ENCODE measurements around the gene DNASE1L3. TPM values are rescaled to one million over a fixed set of nuclear protein-coding genes. Genes with fewer than 3 reads are reported as not detected.

DNASE1L3 gene
- total and polyA plus RNA-seq, 2 of the 8 experiments (the other 6 are each of a cell fraction or from before 2014, with no cell fraction given): not detected

DNA sequence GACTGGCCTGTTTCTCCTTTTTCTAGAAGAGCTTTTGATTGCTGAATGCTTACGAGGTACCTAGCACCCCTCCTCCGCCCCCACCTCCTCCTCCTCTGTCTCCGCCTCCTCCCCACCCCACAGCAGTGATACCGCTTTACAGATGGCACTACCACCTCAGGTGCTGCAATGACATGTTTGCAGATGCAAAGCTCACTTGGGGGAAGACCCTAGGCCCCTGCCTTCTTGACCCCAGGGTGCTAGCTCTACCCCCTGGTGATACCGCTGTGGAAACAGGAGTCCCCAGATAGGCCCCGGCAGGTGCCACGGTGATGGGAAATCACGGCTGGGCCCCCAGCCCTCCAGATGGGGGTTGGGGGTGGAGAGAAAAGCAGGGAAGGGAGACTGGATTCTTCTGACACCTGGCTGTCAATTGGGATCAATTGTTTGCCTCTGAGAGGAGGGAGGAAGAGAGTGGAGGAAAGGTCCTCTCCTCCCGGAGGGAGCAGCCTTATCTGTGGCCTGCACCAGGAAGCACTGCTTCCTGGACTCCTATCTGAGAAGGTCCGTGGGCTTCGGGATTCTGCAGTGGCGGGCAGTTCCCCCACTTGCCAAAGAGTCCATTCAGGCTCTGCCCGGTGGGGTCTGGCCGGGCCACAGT, 37.6 kb downstream of the DNASE1L3 start:
- H3K9ac ChIP-seq (replicated peaks in 1 of 4; ENCODE audit: extremely low read depth in 1 of 4, low read depth in 3 of 4, low read length in 3 of 4): no peak overlapping the region
- WGBS, 2 experiments (ENCODE audit: extremely low coverage in 1 of 2, insufficient coverage in 1 of 2, insufficient read length in 1 of 2, insufficient replicate concordance in 2 of 2, low coverage in 1 of 2, low lambda C conversion rate in 2 of 2, missing lambda C conversion rate in 1 of 2): 92% methylated on average over 8 of the region's 14 CpGs; no CpG with 5 or more reads in 1 of the 2 experiments
- FAIRE-seq: no peak
- no peak for TF ChIP-seq GTF2F1 (IDR thresholded peaks at IDR 0.05; ENCODE audit: borderline replicate concordance, low read depth, low read length)

More for the DNA sequence above, 37.6 kb downstream of the DNASE1L3 start:
- no peak overlapping the region; a peak in 2 of 8 replicates for H3K4me3 ChIP-seq (ENCODE audit: extremely low read depth in 1 of 4, insufficient read depth in 2 of 4, low read depth in 3 of 4, low read length in 4 of 4)
- H3K36me3 ChIP-seq (ENCODE audit: control insufficient read depth in 2 of 4, insufficient read depth in 4 of 4, low read length in 3 of 4): peaks cover 0 to 21% (median 9%) of the 10 kb centered on the region in 4 experiments; a peak in 4 of 8 replicates
- H3K4me2 ChIP-seq (ENCODE audit: insufficient read depth in 1 of 2, low read depth in 2 of 2, low read length in 2 of 2): no peak overlapping the region
- POLR2A ChIA-PET (ENCODE audit: partially characterized antibody): interaction anchor here (1.0 to 2.0 kb wide), 3 partner anchors 133 to 164 kb away, joined by 3 to 5 read pairs (median 3); partner anchors contain the start of genes FLNB, HTD2 and RPP14
- CTCF ChIA-PET (ENCODE audit: partially characterized antibody): interaction anchor here (1.0 to 2.8 kb wide), 13 partner anchors 7 to 165 kb away, joined by 3 to 17 read pairs (median 3); partner anchors contain the start of genes FLNB, HTD2 and RPP14
- no peaks in the 10 kb centered on the region; the same call in 1 of the 2 replicates for H3K79me1 ChIP-seq (ENCODE audit: low read depth, low read length)
- no peak overlapping the region for H2BK12ac ChIP-seq (ENCODE audit: low read depth, low read length)
- H2BK5ac ChIP-seq (ENCODE audit: low read depth, low read length): no peak overlapping the region
- no peak overlapping the region for H4K5ac ChIP-seq (ENCODE audit: insufficient read length, low read depth, low read length)
- H3K79me2 ChIP-seq (ENCODE audit: control insufficient read depth in 1 of 2, insufficient read depth in 2 of 2, low read length in 2 of 2): no peaks in the 10 kb centered on the region
- peaks cover 4 to 21% (median 14%) of the 10 kb centered on the region in 4 experiments for H3K4me1 ChIP-seq (replicated peaks in 1 of 4; ENCODE audit: control insufficient read depth in 3 of 4, insufficient read depth in 4 of 4, low read length in 3 of 4)
- H3K23me2 ChIP-seq (ENCODE audit: low read depth, low read length): no peaks in the 10 kb centered on the region
- H3K56ac ChIP-seq (replicated peaks; ENCODE audit: insufficient read length, low read depth, low read length): no peak overlapping the region
- no peak for DNase-seq (ENCODE audit: low read depth in 1 of 2, low spot score in 2 of 2)
- H4K20me1 ChIP-seq (replicated peaks in 1 of 2; ENCODE audit: control insufficient read depth in 1 of 2, insufficient read depth in 2 of 2, low read length in 2 of 2): peaks cover 0 to 3% of the 10 kb centered on the region in 2 experiments
- H3K14ac ChIP-seq (ENCODE audit: insufficient read length): no peak overlapping the region
- peaks cover 0 to 2% (median 0%) of the 10 kb centered on the region in 4 experiments; a peak in 2 of 7 replicates for H3K27me3 ChIP-seq (replicated peaks in 1 of 4; ENCODE audit: control insufficient read depth in 3 of 4, extremely low read depth in 1 of 4, insufficient read depth in 3 of 4, low read length in 3 of 4)
- H2BK120ac ChIP-seq (replicated peaks; ENCODE audit: low read depth, low read length): no peak overlapping the region
- H3K23ac ChIP-seq (ENCODE audit: insufficient read length): no peak overlapping the region
- H3K27ac ChIP-seq (ENCODE audit: low read depth, low read length): no peak overlapping the region
- no peak overlapping the region for H3K4ac ChIP-seq (replicated peaks; ENCODE audit: insufficient read length, low read depth, low read length)
- no peak overlapping the region for H2BK15ac ChIP-seq (ENCODE audit: low read length)
- H3K9me3 ChIP-seq (ENCODE audit: insufficient read depth in 2 of 2, low read depth in 1 of 2, low read length in 1 of 2): no peaks in the 10 kb centered on the region
- no peak overlapping the region for H4K8ac ChIP-seq (ENCODE audit: extremely low read depth, insufficient read depth, low read length)
- no peak overlapping the region for H4K91ac ChIP-seq (replicated peaks; ENCODE audit: insufficient read length, low read length)
- no peak overlapping the region for H3K18ac ChIP-seq (ENCODE audit: extremely low read depth, low read length)
- H2AFZ ChIP-seq (ENCODE audit: low read length): no peak overlapping the region
- H2BK20ac ChIP-seq (ENCODE audit: low read length): no peak overlapping the region
- H2AK5ac ChIP-seq (ENCODE audit: low read depth, low read length): no peak overlapping the region

All from H1 (cell line).